Natural killer cell (primary cell): ENCODE results near the gene CTAGE9. TPM values are rescaled to one million over a fixed set of nuclear protein-coding genes. Genes with fewer than 3 reads are reported as not detected.

ENCODE experiments used
- ATAC-seq, 3 donors: fragments of 150-1000 bp in 2 of 3; fragments of 200-7000 bp in 1 of 3; cut with Tn5 transposase; 1 replicate in 1 of 3; 2 replicates in 2 of 3; pipeline ENCODE4 v1.10.0; 2021; ENCODE audit warnings: mild to moderate bottlenecking in 2 of 3, moderate library complexity in 2 of 3
- DNase-seq, 2 donors: peaks; one replicate each; pipeline versions ENCODE4 v3.0.0 to v3.0.0-alpha.2; 2013 to 2021; ENCODE audit warnings: mixed read lengths in 1 of 2
- H3K27ac ChIP-seq: one replicate; pipeline ENCODE4 v1.5.1; 2013; ENCODE audit warnings: mild to moderate bottlenecking, low read length
- H3K27me3 ChIP-seq: one replicate; pipeline ENCODE4 v1.6.1; 2013; ENCODE audit warnings: low read length; ENCODE audit not compliant: control insufficient read depth, insufficient read depth
- H3K36me3 ChIP-seq: one replicate; pipeline ENCODE4 v1.6.1; 2013; ENCODE audit warnings: low read length; ENCODE audit not compliant: control insufficient read depth, insufficient read depth
- H3K4me1 ChIP-seq: one replicate; pipeline ENCODE4 v1.6.1; 2013; ENCODE audit warnings: low read length; ENCODE audit not compliant: control insufficient read depth, insufficient read depth
- H3K4me3 ChIP-seq: one replicate; pipeline ENCODE4 v1.5.1; 2013; ENCODE audit warnings: low read length
- H3K9me3 ChIP-seq: one replicate; pipeline ENCODE4 v1.6.1; 2013; ENCODE audit warnings: low read length; ENCODE audit not compliant: control insufficient read depth, insufficient read depth
- H3K27ac Mint-ChIP-seq, 2 donors: one replicate each; pipeline ENCODE4 v1.8.0; 2022; ENCODE audit warnings: mild to moderate bottlenecking in 2 of 2, mixed read lengths in 2 of 2, moderate library complexity in 1 of 2
- H3K27me3 Mint-ChIP-seq, 2 donors: one replicate each; pipeline ENCODE4 v1.8.0; 2022; ENCODE audit warnings: low read depth in 2 of 2, mixed read lengths in 2 of 2
- H3K36me3 Mint-ChIP-seq: one replicate; pipeline ENCODE4 v1.8.0; 2022; ENCODE audit warnings: mixed read lengths
- H3K4me1 Mint-ChIP-seq, 2 donors: one replicate each; pipeline ENCODE4 v1.8.0; 2022; ENCODE audit warnings: mixed read lengths in 2 of 2
- H3K4me3 Mint-ChIP-seq: one replicate; pipeline ENCODE4 v1.8.0; 2022; ENCODE audit warnings: mild to moderate bottlenecking, moderate library complexity, mixed read lengths
- H3K9me3 Mint-ChIP-seq, 2 donors: one replicate each; pipeline ENCODE4 v1.8.0; 2022; ENCODE audit warnings: mixed read lengths in 2 of 2
- WGBS: methylation state at CpG from one replicate; pipeline ENCODE4 v1.1.7; 2013; ENCODE audit warnings: missing lambda C conversion rate; ENCODE audit not compliant: insufficient coverage; 5-methylcytosine and 5-hydroxymethylcytosine counted together
- intact Hi-C: fragments of 100-400 bp; cut with micrococcal nuclease; formaldehyde crosslinking; loops from one replicate; pipeline ENCODE4 v1.14.2; 2022
- total RNA-seq, 4 donors: library from RNA; stranded (reverse); fragments of 120-200 nt in 1 of 4; gene quantifications; one replicate each; pipeline versions ENCODE4 v1.2.3 to v1.2.4, GENCODE V29; 2013 to 2022
- TF ChIP-seq, protein P1 (sequence below): fragments of 200-600 bp; IDR thresholded peaks from one replicate; pipeline ENCODE4 v1.8.0; 2022; ENCODE audit warnings: antibody characterized with exemption

The CTAGE9 gene
- total RNA-seq, 3 donors from 2014 or later (not counting 1 experiment from before 2014, with no cell fraction given): 0.21 TPM; not detected in 2

DNA sequence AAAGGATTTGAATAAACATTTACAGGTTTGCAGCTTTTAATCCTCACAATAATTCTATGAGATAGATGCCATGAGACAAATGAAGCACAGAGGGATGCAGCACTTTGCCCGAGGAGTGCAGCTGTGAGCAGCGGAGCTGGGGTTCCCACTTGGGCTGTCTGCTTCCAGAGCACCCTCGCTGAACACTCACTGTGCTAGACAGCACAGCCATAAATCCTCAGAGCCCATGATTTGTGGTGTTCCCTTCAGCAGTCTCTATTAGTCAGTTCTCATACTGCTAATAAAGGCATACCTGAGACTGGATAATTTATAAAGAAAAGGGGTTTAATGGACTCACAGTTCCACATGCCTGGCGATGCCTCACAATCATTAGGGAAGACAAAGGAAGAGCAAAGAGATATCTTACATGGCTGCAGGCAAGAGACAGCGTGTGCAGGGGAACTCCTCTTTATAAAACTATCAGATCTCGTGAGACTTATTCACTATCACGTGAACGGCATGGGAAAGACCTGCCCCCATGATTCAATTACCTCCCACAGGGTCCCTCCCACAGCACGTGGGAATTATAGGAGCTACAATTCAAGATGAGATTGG is 25.3 kb upstream of the CTAGE9 start:
- DNase-seq (no peak), ATAC-seq (no peak)
- Mint-ChIP-seq H3K27me3 (peaks cover 4 to 9% of the 10 kb centered on the region in 2 donors), H3K27ac (no peak overlapping the region), H3K9me3 (no peaks in the 10 kb centered on the region), H3K4me3 (no peak overlapping the region), H3K36me3 (no peaks in the 10 kb centered on the region), H3K4me1 (no peaks in the 10 kb centered on the region)
- Histone ChIP-seq H3K4me1 (no peaks in the 10 kb centered on the region), H3K27me3 (no peaks in the 10 kb centered on the region), H3K36me3 (no peaks in the 10 kb centered on the region), H3K9me3 (no peaks in the 10 kb centered on the region), H3K27ac (no peak overlapping the region), H3K4me3 (no peak overlapping the region)
- TF ChIP-seq, protein P1, sequence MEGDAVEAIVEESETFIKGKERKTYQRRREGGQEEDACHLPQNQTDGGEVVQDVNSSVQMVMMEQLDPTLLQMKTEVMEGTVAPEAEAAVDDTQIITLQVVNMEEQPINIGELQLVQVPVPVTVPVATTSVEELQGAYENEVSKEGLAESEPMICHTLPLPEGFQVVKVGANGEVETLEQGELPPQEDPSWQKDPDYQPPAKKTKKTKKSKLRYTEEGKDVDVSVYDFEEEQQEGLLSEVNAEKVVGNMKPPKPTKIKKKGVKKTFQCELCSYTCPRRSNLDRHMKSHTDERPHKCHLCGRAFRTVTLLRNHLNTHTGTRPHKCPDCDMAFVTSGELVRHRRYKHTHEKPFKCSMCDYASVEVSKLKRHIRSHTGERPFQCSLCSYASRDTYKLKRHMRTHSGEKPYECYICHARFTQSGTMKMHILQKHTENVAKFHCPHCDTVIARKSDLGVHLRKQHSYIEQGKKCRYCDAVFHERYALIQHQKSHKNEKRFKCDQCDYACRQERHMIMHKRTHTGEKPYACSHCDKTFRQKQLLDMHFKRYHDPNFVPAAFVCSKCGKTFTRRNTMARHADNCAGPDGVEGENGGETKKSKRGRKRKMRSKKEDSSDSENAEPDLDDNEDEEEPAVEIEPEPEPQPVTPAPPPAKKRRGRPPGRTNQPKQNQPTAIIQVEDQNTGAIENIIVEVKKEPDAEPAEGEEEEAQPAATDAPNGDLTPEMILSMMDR: no peak
- WGBS: 77% methylated on average over 9 of the region's 9 CpGs
- intact Hi-C loops: no loop called here

GRCh38 chr6:131733376-131734016 is 22.7 kb upstream of the CTAGE9 start:
- H3K36me3 Mint-ChIP-seq: no peaks in the 10 kb centered on the region
- no peaks in the 10 kb centered on the region for H3K9me3 Mint-ChIP-seq
- no peak overlapping the region for H3K4me3 Mint-ChIP-seq
- intact Hi-C loops: no loop called here
- no peak for DNase-seq
- H3K27ac Mint-ChIP-seq: no peak overlapping the region
- H3K4me1 Mint-ChIP-seq: no peaks in the 10 kb centered on the region
- no peak overlapping the region for H3K4me3 ChIP-seq
- WGBS: 85% methylated on average over 9 of the region's 9 CpGs
- no peaks in the 10 kb centered on the region for H3K4me1 ChIP-seq
- TF ChIP-seq, protein P1: no peak
- no peak overlapping the region for H3K27ac ChIP-seq
- no peaks in the 10 kb centered on the region for H3K27me3 ChIP-seq
- no peaks in the 10 kb centered on the region for H3K36me3 ChIP-seq
- no peak for ATAC-seq
- peaks cover 5 to 7% of the 10 kb centered on the region in 2 donors for H3K27me3 Mint-ChIP-seq
- H3K9me3 ChIP-seq: no peaks in the 10 kb centered on the region

GRCh38 chr6:131731224-131731623 is 20.4 kb upstream of the CTAGE9 start:
- Mint-ChIP-seq H3K9me3 (no peaks in the 10 kb centered on the region), H3K4me1 (no peaks in the 10 kb centered on the region), H3K27ac (no peak overlapping the region), H3K36me3 (no peaks in the 10 kb centered on the region), H3K4me3 (no peak overlapping the region), H3K27me3 (peaks cover 5 to 7% of the 10 kb centered on the region in 2 donors)
- no peak for ATAC-seq
- no peak overlapping the region for H3K4me3 ChIP-seq
- no peaks in the 10 kb centered on the region for H3K36me3 ChIP-seq
- no peaks in the 10 kb centered on the region for H3K4me1 ChIP-seq
- no peaks in the 10 kb centered on the region for H3K27me3 ChIP-seq
- H3K9me3 ChIP-seq: no peaks in the 10 kb centered on the region
- no peak overlapping the region for H3K27ac ChIP-seq
- TF ChIP-seq, protein P1: no peak
- intact Hi-C loops: no loop called here
- no peak for DNase-seq

DNA sequence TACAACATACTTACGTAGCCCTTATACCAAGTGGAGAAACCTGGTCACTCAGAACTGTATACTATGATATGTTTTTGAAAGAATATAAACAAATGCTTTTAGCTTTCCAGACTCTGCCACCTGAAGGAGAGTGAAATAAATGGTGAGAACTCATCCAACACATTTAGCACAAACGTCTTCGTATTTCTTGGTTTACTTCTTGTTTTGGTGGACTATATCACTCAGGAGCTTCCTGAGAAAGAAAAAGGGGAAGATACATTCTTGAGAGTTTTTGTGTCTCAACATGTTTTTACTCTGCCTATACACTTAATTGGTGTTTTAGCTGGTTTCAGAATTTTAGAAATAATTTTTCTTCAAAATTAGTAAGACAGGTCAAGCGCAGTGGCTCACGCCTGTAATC is 19.4 kb upstream of the CTAGE9 start:
- Mint-ChIP-seq H3K4me3 (no peak overlapping the region), H3K27ac (no peak overlapping the region), H3K9me3 (no peaks in the 10 kb centered on the region), H3K36me3 (no peaks in the 10 kb centered on the region), H3K27me3 (peaks cover 0 to 3% of the 10 kb centered on the region in 2 donors), H3K4me1 (no peaks in the 10 kb centered on the region)
- TF ChIP-seq, protein P1: no peak
- ATAC-seq (no peak), DNase-seq (no peak)
- Histone ChIP-seq H3K36me3 (no peaks in the 10 kb centered on the region), H3K27me3 (no peaks in the 10 kb centered on the region), H3K4me1 (no peaks in the 10 kb centered on the region), H3K4me3 (no peak overlapping the region), H3K27ac (no peak overlapping the region), H3K9me3 (no peaks in the 10 kb centered on the region)
- 96% methylated on average over 2 of the region's 5 CpGs for WGBS
- intact Hi-C loops: no loop called here
